NCI-H128 (cell line): ENCODE results near the gene HSD17B11.
"Not testable (repeated sequence)": the region's sequence is repeated elsewhere in the genome, so short reads cannot be mapped to it uniquely, and the experiment has no call there.

Experiments
- DNase-seq: peaks from one replicate; lab custom pipeline; 2025; ENCODE audit not compliant: unreplicated experiment; lab: John Stamatoyannopoulos, UW

Gene HSD17B11

GRCh38 chr4:87309625-87310024 lies 81.4 kb downstream of the HSD17B11 start:
- DNase-seq: no peak

- no peak for DNase-seq
These were observed 84.9 kb downstream of the HSD17B11 start for GRCh38 chr4:87306056-87306455.

- no peak for DNase-seq
These were observed 85.4 kb downstream of the HSD17B11 start for GRCh38 chr4:87305562-87305961.

DNA sequence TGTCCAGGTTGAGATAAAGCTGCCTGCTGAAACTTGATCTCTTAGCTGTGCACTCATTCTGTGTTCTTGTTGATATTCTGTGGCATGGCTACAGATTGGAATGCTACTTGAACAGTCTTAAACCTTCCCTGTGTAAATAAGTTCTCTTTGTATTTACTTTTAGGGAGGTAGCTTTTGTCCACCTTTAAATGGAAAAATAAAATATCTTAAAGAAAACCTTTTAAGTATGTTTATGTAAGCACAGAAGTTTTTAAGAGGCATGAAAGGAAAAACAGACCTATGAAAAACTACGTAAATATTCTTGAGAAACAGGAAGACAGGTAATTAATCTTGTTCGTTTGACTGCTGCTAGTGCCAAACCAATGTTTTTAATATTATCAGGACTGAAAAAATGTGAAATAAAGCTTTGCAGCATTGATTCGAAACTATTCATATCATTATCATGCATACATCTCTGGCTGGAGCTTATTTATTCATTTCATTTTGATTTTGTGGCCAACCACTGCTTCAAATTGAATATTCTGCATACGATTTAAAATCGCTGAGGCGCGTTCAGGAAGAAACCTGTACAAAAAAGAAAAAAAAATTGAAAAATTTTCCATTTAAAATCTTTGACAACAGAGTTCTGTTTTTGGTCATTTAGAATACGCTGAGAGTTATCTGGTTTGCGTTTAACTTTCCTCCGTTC lies 86.1 kb downstream of the HSD17B11 start:
- no peak for DNase-seq

DNA sequence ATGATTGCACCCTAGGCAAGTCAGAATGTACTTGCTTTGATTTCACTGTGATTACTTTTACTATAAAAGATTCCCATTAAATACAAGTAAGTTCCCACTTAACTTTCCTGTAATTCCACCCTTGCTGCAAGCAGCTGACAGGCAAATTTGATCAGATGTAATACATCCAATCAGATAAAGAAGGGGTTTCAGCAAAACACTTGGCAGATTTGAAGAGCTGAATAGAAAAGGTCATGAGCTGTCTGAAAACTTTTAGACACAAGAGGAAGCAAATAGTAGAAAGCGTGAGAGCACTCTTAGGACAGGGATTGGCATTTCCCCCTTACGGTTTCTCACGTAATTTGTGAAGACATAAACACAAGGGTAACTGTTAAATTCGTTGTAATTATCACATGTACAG lies 91.1 kb downstream of the HSD17B11 start:
- DNase-seq: no peak

DNA sequence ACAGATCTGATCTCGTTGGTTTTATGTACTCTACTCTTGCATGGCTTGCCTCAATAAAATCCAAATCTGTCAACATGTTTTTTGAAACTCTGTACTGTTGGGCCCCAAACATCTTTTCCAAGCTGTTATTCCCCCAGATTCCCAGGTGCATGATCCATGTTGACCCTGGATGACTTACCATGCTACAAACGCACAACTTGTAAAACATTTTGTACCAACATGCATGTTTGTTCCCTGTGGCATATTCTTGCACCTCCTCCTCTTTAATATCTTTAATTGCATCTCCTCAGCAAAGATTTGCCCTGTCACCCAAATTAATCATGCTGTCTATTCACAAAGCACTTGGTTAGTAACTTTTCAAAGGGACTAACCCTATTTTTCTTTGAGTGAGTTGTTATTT lies 92.6 kb downstream of the HSD17B11 start:
- DNase-seq: no peak

GRCh38 chr4:87294911-87295310 lies 96.1 kb downstream of the HSD17B11 start:
- not testable (repeated sequence) for DNase-seq

DNA sequence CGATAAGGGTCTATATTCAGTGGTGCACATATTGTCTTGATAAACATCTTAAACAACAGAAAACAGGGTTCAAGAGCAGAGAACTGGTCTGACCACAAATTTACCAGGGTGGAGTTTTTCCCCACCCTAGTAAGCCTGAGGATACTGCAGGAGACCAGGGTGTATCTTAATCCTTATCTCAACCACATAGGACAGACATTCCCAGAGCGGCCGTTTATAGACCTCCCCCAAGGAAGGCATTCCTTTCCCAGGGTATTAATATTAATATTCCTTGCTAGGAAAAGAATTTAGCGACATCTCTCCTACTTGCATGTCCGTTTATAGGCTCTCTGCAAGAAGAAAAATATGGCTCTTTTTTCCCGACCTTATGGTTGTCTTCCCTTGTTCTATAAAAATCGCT lies 97.1 kb downstream of the HSD17B11 start:
- DNase-seq: not testable (repeated sequence)

- DNase-seq: no peak
These were observed 104.0 kb downstream of the HSD17B11 start for GRCh38 chr4:87286970-87287369.
